K562 (cell line): Measurements from ENCODE around the gene TMEM11. TPM values are rescaled to one million over a fixed set of nuclear protein-coding genes. Genes with fewer than 3 reads are reported as not detected.
A peak's percentile ranks its signal among the peaks of the same experiment; 100 is the strongest.

Source experiments
- ARID1B ChIP-seq: fragments of 450-650 bp; IDR thresholded peaks from 2 replicates; pipeline ENCODE4 v1.6.1; 2016; ENCODE audit warnings: antibody characterized with exemption, mild to moderate bottlenecking, inconsistent platforms
- ERF ChIP-seq: fragments of 450-650 bp; formaldehyde crosslinking; IDR thresholded peaks from 2 replicates; pipeline ENCODE4 v1.4.0; 2020; ENCODE audit warnings: mild to moderate bottlenecking, mixed read lengths
- ESRRB ChIP-seq: fragments of 250-450 bp; sonication (Bioruptor Pico); IDR thresholded peaks from 2 replicates; pipeline ENCODE4 v1.5.0; 2020; ENCODE audit warnings: mild to moderate bottlenecking, moderate library complexity, borderline replicate concordance
- FOXP4 ChIP-seq: sonication (generic); formaldehyde crosslinking; IDR thresholded peaks from 2 replicates; pipeline ENCODE4 v1.8.0; 2022; ENCODE audit warnings: mild to moderate bottlenecking, missing genetic modification reagents, borderline replicate concordance
- ILF3 ChIP-seq: fragments of 450-650 bp; IDR thresholded peaks from 2 replicates; pipeline ENCODE4 v1.6.1; 2018; ENCODE audit warnings: antibody characterized with exemption, mild to moderate bottlenecking, moderate library complexity, borderline replicate concordance
- KLF13 ChIP-seq: fragments of 450-650 bp; IDR thresholded peaks from 2 replicates; pipeline ENCODE4 v1.6.1; 2016; ENCODE audit warnings: missing genetic modification characterization, low read depth, mild to moderate bottlenecking, missing compliant biosample characterization, moderate library complexity, borderline replicate concordance
- PRMT5 ChIP-seq: sonication (generic); formaldehyde crosslinking; IDR thresholded peaks from 2 replicates; pipeline ENCODE4 v1.5.0; 2020; ENCODE audit warnings: missing genetic modification reagents
- RBM39 ChIP-seq: fragments of 200-400 bp; formaldehyde crosslinking; optimal IDR thresholded peaks from 2 replicates; pipeline ENCODE3; 2018; ENCODE audit warnings: low read depth, low read length
- REST ChIP-seq, 2 experiments: fragments of 450-650 bp; formaldehyde crosslinking in 1 of 2; IDR thresholded peaks; 2 replicates each; pipeline versions ENCODE4 v1.4.0 to v1.6.1; 2014 to 2020; ENCODE audit warnings: mild to moderate bottlenecking in 2 of 2, borderline replicate concordance in 1 of 2, low read depth in 1 of 2
- SMAD4 ChIP-seq: fragments of 250-450 bp; sonication (Bioruptor Pico); conservative IDR thresholded peaks from 2 replicates; pipeline ENCODE4 v1.8.0; 2021; ENCODE audit warnings: inconsistent platforms, mild to moderate bottlenecking, moderate library complexity
- SP1 ChIP-seq: sonication (generic); formaldehyde crosslinking; IDR thresholded peaks from 2 replicates; pipeline ENCODE4 v1.8.1; 2022; ENCODE audit warnings: mild to moderate bottlenecking, missing genetic modification reagents
- VEZF1 ChIP-seq: fragments of 200-800 bp; sonication (Bioruptor generic); IDR thresholded peaks from 2 replicates; pipeline ENCODE4 v1.6.1; 2017; ENCODE audit warnings: missing genetic modification characterization, missing compliant biosample characterization
- ZNF668 ChIP-seq: fragments of 250-450 bp; sonication (Bioruptor Pico); IDR thresholded peaks from 2 replicates; pipeline ENCODE4 v1.8.0; 2022; ENCODE audit warnings: mild to moderate bottlenecking, inconsistent platforms
- polyA plus RNA-seq, 8 experiments: library from polyadenylated mRNA; depleted of rRNA in 4 of 8; stranded (reverse) in 5 of 8; unstranded in 3 of 8; fragments of >200 nt; fragmentation: Nextera tagmentation in 2 of 8; fragmentation: Illumina TruSeq in 1 of 8; extraction: Ambion mirVana in 2 of 8; extraction: Trizol in 1 of 8; gene quantifications; 2 replicates each; pipeline versions ENCODE4 v1.2.1 to v1.2.3, GENCODE V29; 2011 to 2014; ENCODE audit warnings: inconsistent platforms in 1 of 8, missing spikeins in 1 of 8
- total RNA-seq, 7 experiments: library from RNA; depleted of rRNA in 6 of 7; stranded (reverse); fragments of >200 nt in 6 of 7; fragmentation: Illumina TruSeq in 2 of 7; extraction: Trizol in 2 of 7; gene quantifications; 2 replicates each; pipeline versions ENCODE4 v1.2.1 to v1.2.3, GENCODE V29; 2011 to 2021; ENCODE audit warnings: low replicate concordance in 1 of 7

Gene TMEM11
- total and polyA plus RNA-seq, 9 of the 15 experiments (the other 6 are each of a cell fraction or from before 2014, with no cell fraction given) = 12.0 to 40.7 (median 30.0) TPM

- TF ChIP-seq VEZF1 (CRISPR knock-in tag) (peak; percentile 51), REST (IDR thresholded peaks at IDR 0.05; ENCODE audit: borderline replicate concordance) (no peak), REST (CRISPR knock-in tag; IDR thresholded peaks at IDR 0.05; ENCODE audit: low read depth) (0 out of 2 replicates have a peak, but pooled peaks have one; percentile 29), ZNF668 (CRISPR knock-in tag) (no peak), SP1 (CRISPR knock-in tag) (peak; percentile 79; the same call in 1 of the 2 replicates), ERF (peak; percentile 20; the same call in 1 of the 2 replicates), PRMT5 (CRISPR knock-in tag) (no peak), ESRRB (CRISPR knock-in tag) (no peak), SMAD4 (CRISPR knock-in tag) (peak; percentile 87), KLF13 (tag) (no peak), RBM39 (no peak), ARID1B (no peak), FOXP4 (no peak), ILF3 (no peak; the same call in 1 of the 2 replicates)
Observed at GRCh38 chr17:21214015-21214776, at the start of gene TMEM11 (continued).
